CD14-positive monocyte (primary cell): ENCODE data around the gene JSRP1. TPM values are rescaled to one million over a fixed set of nuclear protein-coding genes. Genes with fewer than 3 reads are reported as not detected.

Experiments used
- DNase-seq, 3 donors: peaks; one replicate each; pipeline ENCODE4 v3.0.0-alpha.2; 2011 to 2022
- H2AFZ ChIP-seq: 2 replicates; pipeline ENCODE4 v1.6.0; 2012; ENCODE audit warnings: mild to moderate bottlenecking, low read depth, low read length, inconsistent platforms; ENCODE audit not compliant: insufficient read depth, poor library complexity, severe bottlenecking
- H3K27ac ChIP-seq, 2 donors: 1 replicate in 1 of 2; 2 replicates in 1 of 2; pipeline ENCODE4 v1.5.1; 2012 to 2013; ENCODE audit warnings: low read length in 2 of 2, control low read depth in 1 of 2, inconsistent platforms in 1 of 2, low read depth in 1 of 2, mild to moderate bottlenecking in 1 of 2
- H3K27me3 ChIP-seq, 2 donors: one replicate each; pipeline versions ENCODE4 v1.6.0 to v1.6.1; 2011 to 2013; ENCODE audit warnings: low read length in 2 of 2; ENCODE audit not compliant: control insufficient read depth in 2 of 2, insufficient read depth in 2 of 2
- H3K36me3 ChIP-seq, 2 donors: replicated peaks in 1 of 2; 1 replicate in 1 of 2; 2 replicates in 1 of 2; pipeline versions ENCODE4 v1.5.1 to v1.6.1; 2012 to 2013; ENCODE audit warnings: low read length in 2 of 2, control low read depth in 1 of 2, inconsistent platforms in 1 of 2, mild to moderate bottlenecking in 1 of 2; ENCODE audit not compliant: insufficient read depth in 2 of 2, control insufficient read depth in 1 of 2
- H3K4me1 ChIP-seq, 2 donors: 1 replicate in 1 of 2; 2 replicates in 1 of 2; pipeline versions ENCODE4 v1.5.1 to v1.6.1; 2012 to 2013; ENCODE audit warnings: low read length in 2 of 2, control low read depth in 1 of 2, inconsistent platforms in 1 of 2, mild to moderate bottlenecking in 1 of 2, moderate library complexity in 1 of 2; ENCODE audit not compliant: insufficient read depth in 2 of 2, control insufficient read depth in 1 of 2
- H3K4me2 ChIP-seq: replicated peaks from 2 replicates; pipeline ENCODE3; 2012; ENCODE audit warnings: low read length, moderate library complexity, mild to moderate bottlenecking; ENCODE audit not compliant: poor library complexity, severe bottlenecking; ENCODE audit errors: extremely low read depth
- H3K4me3 ChIP-seq, 3 experiments: fragments of 200-600 bp in 1 of 3; sonication (generic) in 1 of 3; replicated peaks in 1 of 3; 1 replicate in 2 of 3; 2 replicates in 1 of 3; pipeline ENCODE4 v1.5.1; 2011 to 2013; ENCODE audit warnings: low read length in 3 of 3, mild to moderate bottlenecking in 3 of 3, control low read depth in 2 of 3, low read depth in 2 of 3, inconsistent platforms in 1 of 3, moderate library complexity in 1 of 3
- H3K79me2 ChIP-seq: 2 replicates; pipeline ENCODE4 v1.6.0; 2012; ENCODE audit warnings: mild to moderate bottlenecking, control low read depth, inconsistent platforms, low read length, moderate library complexity; ENCODE audit not compliant: insufficient read depth
- H3K9ac ChIP-seq: 2 replicates; pipeline ENCODE4 v1.6.0; 2017; ENCODE audit warnings: low read length, mild to moderate bottlenecking; ENCODE audit not compliant: insufficient read depth, poor library complexity, severe bottlenecking
- H3K9me3 ChIP-seq, 2 donors: replicated peaks in 1 of 2; 1 replicate in 1 of 2; 2 replicates in 1 of 2; pipeline versions ENCODE4 v1.5.1 to v1.6.1; 2012 to 2013; ENCODE audit warnings: low read length in 2 of 2, control low read depth in 1 of 2; ENCODE audit not compliant: control insufficient read depth in 1 of 2, insufficient read depth in 1 of 2
- H4K20me1 ChIP-seq: 2 replicates; pipeline ENCODE4 v1.6.0; 2012; ENCODE audit warnings: mild to moderate bottlenecking, low read length, control low read depth, moderate library complexity; ENCODE audit not compliant: insufficient read depth
- H3K27ac Mint-ChIP-seq, 7 donors: one replicate each; pipeline ENCODE4 v1.8.0; 2020; ENCODE audit warnings: mild to moderate bottlenecking in 7 of 7, mixed read lengths in 7 of 7, moderate library complexity in 6 of 7, inconsistent platforms in 2 of 7
- H3K27me3 Mint-ChIP-seq, 3 donors: one replicate each; pipeline ENCODE4 v1.8.0; 2021 to 2022; ENCODE audit warnings: low read depth in 3 of 3, mild to moderate bottlenecking in 3 of 3, mixed read lengths in 3 of 3, moderate library complexity in 3 of 3, inconsistent platforms in 1 of 3
- H3K36me3 Mint-ChIP-seq, 2 donors: one replicate each; pipeline ENCODE4 v1.8.0; 2020; ENCODE audit warnings: mixed read lengths in 2 of 2, inconsistent platforms in 1 of 2, mild to moderate bottlenecking in 1 of 2
- H3K4me1 Mint-ChIP-seq: one replicate; pipeline ENCODE4 v1.8.0; 2020; ENCODE audit warnings: mild to moderate bottlenecking, mixed read lengths
- H3K4me3 Mint-ChIP-seq, 2 donors: one replicate each; pipeline ENCODE4 v1.8.0; 2020; ENCODE audit warnings: mild to moderate bottlenecking in 2 of 2, mixed read lengths in 2 of 2, moderate library complexity in 1 of 2
- H3K9me3 Mint-ChIP-seq, 7 donors: one replicate each; pipeline ENCODE4 v1.8.0; 2020 to 2022; ENCODE audit warnings: mixed read lengths in 7 of 7, mild to moderate bottlenecking in 6 of 7, moderate library complexity in 6 of 7, inconsistent platforms in 2 of 7
- CTCF ChIP-seq: fragments of 200-600 bp; IDR thresholded peaks from one replicate; pipeline ENCODE4 v1.8.0; 2022; ENCODE audit warnings: antibody characterized with exemption, mild to moderate bottlenecking
- WGBS: methylation state at CpG from one replicate; pipeline ENCODE4 v1.1.5; 2013; ENCODE audit warnings: missing lambda C conversion rate; ENCODE audit not compliant: insufficient coverage; 5-methylcytosine and 5-hydroxymethylcytosine counted together
- intact Hi-C, 2 donors: fragments of 100-400 bp; cut with micrococcal nuclease; formaldehyde crosslinking; loops; one replicate each; pipeline versions ENCODE4 v1.15.0 to v1.15.1; 2023
- polyA plus RNA-seq, 3 donors: library from polyadenylated mRNA; depleted of rRNA in 1 of 3; unstranded in 2 of 3; stranded (reverse) in 1 of 3; fragments of 300-500 nt in 2 of 3; fragments of >200 nt in 1 of 3; fragmentation: Illumina TruSeq in 2 of 3; gene quantifications; 1 replicate in 2 of 3; 2 replicates in 1 of 3; pipeline ENCODE4 v1.2.3, GENCODE V29; 2012 to 2021
- small RNA-seq: library from RNA; depleted of rRNA; stranded (forward); fragments of <200 nt; gene quantifications from one replicate; pipeline ENCODE3, GENCODE V24; 2012; ENCODE audit warnings: low read depth; ENCODE audit not compliant: insufficient read length

The JSRP1 gene
- polyA plus RNA-seq, 3 donors = 0.38 to 0.50 TPM; not detected in 1

- peaks cover 0 to 2% (median 0%) of the 10 kb centered on the region in 3 donors for H3K27me3 Mint-ChIP-seq
- intact Hi-C loops = no loop called here
- peak overlapping the region in 1 of 7 donors; percentile 33 for H3K27ac Mint-ChIP-seq
- WGBS = 99% methylated on average over 11 of the region's 15 CpGs
- H3K9me3 Mint-ChIP-seq = no peaks in the 10 kb centered on the region
- no peak for TF ChIP-seq CTCF
- H3K27ac ChIP-seq = no peak overlapping the region
- no peak overlapping the region for H3K4me3 Mint-ChIP-seq
- peaks cover 51 to 92% of the 10 kb centered on the region in 2 donors for H3K36me3 Mint-ChIP-seq
- no peaks in the 10 kb centered on the region for H3K79me2 ChIP-seq
- H3K9me3 ChIP-seq = no peaks in the 10 kb centered on the region
- H3K9ac ChIP-seq = no peak overlapping the region
- H3K4me3 ChIP-seq = no peak overlapping the region
- peaks cover 22% of the 10 kb centered on the region for H4K20me1 ChIP-seq
- DNase-seq = no peak
- no peaks in the 10 kb centered on the region for H3K27me3 ChIP-seq
- H3K36me3 ChIP-seq = peaks cover 69 to 88% of the 10 kb centered on the region in 2 donors
- H3K4me2 ChIP-seq = no peak overlapping the region
- no peak overlapping the region for H2AFZ ChIP-seq
- H3K4me1 ChIP-seq = no peaks in the 10 kb centered on the region
- no peaks in the 10 kb centered on the region for H3K4me1 Mint-ChIP-seq
Observed at GRCh38 chr19:2207008-2207407, 49.2 kb downstream of the JSRP1 start.

- Histone ChIP-seq H3K36me3 (peaks cover 35 to 77% of the 10 kb centered on the region in 2 donors), H3K79me2 (peaks cover 20% of the 10 kb centered on the region), H3K27me3 (no peaks in the 10 kb centered on the region), H2AFZ (no peak overlapping the region), H3K4me1 (no peaks in the 10 kb centered on the region), H3K4me2 (no peak overlapping the region), H3K9ac (no peak overlapping the region), H4K20me1 (peaks cover 49% of the 10 kb centered on the region), H3K27ac (no peak overlapping the region), H3K4me3 (no peak overlapping the region), H3K9me3 (no peaks in the 10 kb centered on the region)
- no peak for DNase-seq
- peaks cover 42 to 81% of the 10 kb centered on the region in 2 donors for H3K36me3 Mint-ChIP-seq
- 95% methylated on average over 15 of the region's 15 CpGs for WGBS
- no peaks in the 10 kb centered on the region for H3K27me3 Mint-ChIP-seq
- no peak for TF ChIP-seq CTCF
- H3K4me3 Mint-ChIP-seq = no peak overlapping the region
- no peaks in the 10 kb centered on the region for H3K9me3 Mint-ChIP-seq
- peak overlapping the region in 2 of 7 donors; percentile 21 to 35 for H3K27ac Mint-ChIP-seq
- intact Hi-C loops = no loop called here
- H3K4me1 Mint-ChIP-seq = no peaks in the 10 kb centered on the region
Observed at GRCh38 chr19:2202366-2202765, 53.9 kb downstream of the JSRP1 start.

Small RNA genes within 50 kb of the gene (small RNA-seq; reads per million reads assigned to genes)
- gene MIR1227 = not detected

Other genes starting within 250 kb of the JSRP1 start
- gene BTBD2, start 240.7 kb downstream of the JSRP1 start, polyA plus RNA-seq = 10 to 100 TPM in 1 of 3 donors, 1 to 10 TPM in 2; 2.8 to 36.0 (median 3.3) TPM
- gene MKNK2, start 205.2 kb downstream of the JSRP1 start, polyA plus RNA-seq = 100 to 1,000 TPM in 1 of 3 donors, 10 to 100 TPM in 2; 16.9 to 333 (median 21.8) TPM
- 100 to 1,000 TPM in 1 of 3 donors, 10 to 100 TPM in 2; 60.5 to 179 (median 96.3) TPM for gene MOB3A, start 160.1 kb downstream of the JSRP1 start, polyA plus RNA-seq
- 10 to 100 TPM in 1 of 3 donors, under 1 TPM in 2; 0.41 to 17.5 (median 0.80) TPM for gene IZUMO4, start 159.5 kb downstream of the JSRP1 start, polyA plus RNA-seq
- 100 to 1,000 TPM in 1 of 3 donors, 10 to 100 TPM in 1, 1 to 10 TPM in 1; 9.6 to 105 (median 12.4) TPM for gene AP3D1, start 104.9 kb downstream of the JSRP1 start, polyA plus RNA-seq
- gene DOT1L, start 92.5 kb downstream of the JSRP1 start, polyA plus RNA-seq = 10 to 100 TPM in 1 of 3 donors, under 1 TPM in 2; 0.32 to 18.2 (median 0.75) TPM
- 10 to 100 TPM; 62.1 to 90.0 (median 69.0) TPM for gene PLEKHJ1, start 20.1 kb downstream of the JSRP1 start, polyA plus RNA-seq
- gene SF3A2, start 19.6 kb downstream of the JSRP1 start, polyA plus RNA-seq = 10 to 100 TPM in 2 of 3 donors, 1 to 10 TPM in 1; 8.0 to 70.8 (median 11.6) TPM
- under 1 TPM in 1 of 3 donors, not detected in 2; 0.12 TPM for gene AMH, start 7.1 kb downstream of the JSRP1 start, polyA plus RNA-seq
- gene PEAK3, start 25.8 kb upstream of the JSRP1 start, polyA plus RNA-seq = 1 to 10 TPM; 2.4 to 6.3 (median 2.9) TPM
- 1 to 10 TPM in 2 of 3 donors, under 1 TPM in 1; 0.08 to 2.8 (median 2.2) TPM for gene LINGO3, start 51.7 kb upstream of the JSRP1 start, polyA plus RNA-seq
- 100 to 1,000 TPM in 2 of 3 donors, 10 to 100 TPM in 1; 98.6 to 312 (median 132) TPM for gene LSM7, start 72.2 kb upstream of the JSRP1 start, polyA plus RNA-seq
- gene SPPL2B, start 72.3 kb upstream of the JSRP1 start, polyA plus RNA-seq = 10 to 100 TPM in 1 of 3 donors, 1 to 10 TPM in 2; 5.7 to 64.9 (median 8.7) TPM
- under 1 TPM in 2 of 3 donors, not detected in 1; 0.12 to 0.30 TPM for gene TMPRSS9, start 103.8 kb upstream of the JSRP1 start, polyA plus RNA-seq
- gene TIMM13, start 171.2 kb upstream of the JSRP1 start, polyA plus RNA-seq = 10 to 100 TPM; 17.3 to 89.3 (median 72.4) TPM
- 1 to 10 TPM; 2.3 to 7.6 (median 4.2) TPM for gene LMNB2, start 200.5 kb upstream of the JSRP1 start, polyA plus RNA-seq
- gene GADD45B, start 219.7 kb upstream of the JSRP1 start, polyA plus RNA-seq = 100 to 1,000 TPM in 1 of 3 donors, 10 to 100 TPM in 2; 67.4 to 505 (median 76.2) TPM